GM12891 (cell line): ENCODE measurements around the gene CACNA2D1.

Experiments used
- DNase-seq: peaks from one replicate; pipeline ENCODE4 v3.0.0; 2011; ENCODE audit warnings: low spot score; ENCODE audit not compliant: insufficient read length
- FAIRE-seq: peaks from 2 replicates; lab custom pipeline; 2011; peaks lifted over from hg19 to GRCh38; lab: Jason Lieb, UNC
- PAX5 ChIP-seq: IDR thresholded peaks from 2 replicates; pipeline ENCODE4 v1.6.1; 2011; ENCODE audit warnings: low read length, moderate library complexity, mild to moderate bottlenecking; ENCODE audit not compliant: insufficient read depth, severe bottlenecking
- POLR2A ChIP-seq: IDR thresholded peaks from 2 replicates; pipeline ENCODE4 v1.6.1; 2011; ENCODE audit warnings: low read depth, low read length, control low read depth
- POLR2AphosphoS5 ChIP-seq: IDR thresholded peaks from 2 replicates; pipeline ENCODE4 v1.6.1; 2011; ENCODE audit warnings: low read depth, low read length, control low read depth
- POU2F2 ChIP-seq: IDR thresholded peaks from 2 replicates; pipeline ENCODE4 v1.6.1; 2011; ENCODE audit warnings: low read depth, mild to moderate bottlenecking, control low read depth, low read length, moderate library complexity
- SPI1 ChIP-seq: IDR thresholded peaks from 2 replicates; pipeline ENCODE4 v1.6.1; 2011; ENCODE audit warnings: low read depth, low read length, control low read depth
- TAF1 ChIP-seq: IDR thresholded peaks from 2 replicates; pipeline ENCODE4 v1.6.1; 2011; ENCODE audit warnings: low read depth, low read length, control low read depth

The CACNA2D1 gene

GRCh38 chr7:81983406-81983805 is 460.2 kb downstream of the CACNA2D1 start:
- FAIRE-seq (no peak), DNase-seq (no peak)
- no peak for TF ChIP-seq POLR2AphosphoS5
- TF ChIP-seq POU2F2 = no peak
- no peak for TF ChIP-seq POLR2A
- TF ChIP-seq SPI1 = no peak
- TF ChIP-seq TAF1 = no peak
- no peak for TF ChIP-seq PAX5

GRCh38 chr7:81973117-81973516 is 470.5 kb downstream of the CACNA2D1 start:
- no peak for FAIRE-seq
- DNase-seq = no peak
- TF ChIP-seq POLR2AphosphoS5 (no peak), POU2F2 (no peak), PAX5 (no peak), SPI1 (no peak), TAF1 (no peak), POLR2A (no peak)

GRCh38 chr7:81960026-81960425 is 483.6 kb downstream of the CACNA2D1 start:
- DNase-seq (no peak), FAIRE-seq (no peak)
- TF ChIP-seq POLR2AphosphoS5 (no peak), PAX5 (no peak), SPI1 (no peak), POLR2A (no peak), POU2F2 (no peak), TAF1 (no peak)

- no peak for DNase-seq
- FAIRE-seq = no peak
- TF ChIP-seq PAX5 (no peak), TAF1 (no peak), POU2F2 (no peak), POLR2AphosphoS5 (no peak), POLR2A (no peak), SPI1 (no peak)
Observed at GRCh38 chr7:81957517-81957916, 486.1 kb downstream of the CACNA2D1 start.

- DNase-seq (no peak), FAIRE-seq (no peak)
- TF ChIP-seq POU2F2 = no peak
- TF ChIP-seq TAF1 = no peak
- no peak for TF ChIP-seq PAX5
- no peak for TF ChIP-seq POLR2A
- TF ChIP-seq SPI1 = no peak
- TF ChIP-seq POLR2AphosphoS5 = no peak
Observed at GRCh38 chr7:81956520-81956919, 487.1 kb downstream of the CACNA2D1 start.

- DNase-seq (no peak), FAIRE-seq (no peak)
- no peak for TF ChIP-seq POLR2A
Observed at GRCh38 chr7:81949306-81949705, 494.3 kb downstream of the CACNA2D1 start.

GRCh38 chr7:81944058-81944457 is 499.5 kb downstream of the CACNA2D1 start:
- no peak for TF ChIP-seq TAF1
- TF ChIP-seq POLR2AphosphoS5 = no peak
- TF ChIP-seq PAX5 = no peak
- no peak for TF ChIP-seq POLR2A
- TF ChIP-seq POU2F2 = no peak
- TF ChIP-seq SPI1 = no peak
- DNase-seq (no peak), FAIRE-seq (no peak)

- TF ChIP-seq POLR2A = no peak
- TF ChIP-seq POU2F2 = no peak
- TF ChIP-seq PAX5 = no peak
- no peak for TF ChIP-seq POLR2AphosphoS5
- no peak for TF ChIP-seq SPI1
- TF ChIP-seq TAF1 = no peak
- FAIRE-seq (no peak), DNase-seq (no peak)
Observed at GRCh38 chr7:81937091-81937490, 506.5 kb downstream of the CACNA2D1 start.

- DNase-seq (no peak), FAIRE-seq (no peak)
- TF ChIP-seq POU2F2 (no peak), SPI1 (no peak), PAX5 (no peak), POLR2AphosphoS5 (no peak), POLR2A (no peak), TAF1 (no peak)
Observed at GRCh38 chr7:81934596-81935301, 508.8 kb downstream of the CACNA2D1 start.

- FAIRE-seq (no peak), DNase-seq (no peak)
- TF ChIP-seq SPI1 (no peak), POU2F2 (no peak), POLR2AphosphoS5 (no peak), TAF1 (no peak), POLR2A (no peak), PAX5 (no peak)
Observed at GRCh38 chr7:81932936-81933335, 510.6 kb downstream of the CACNA2D1 start.

- FAIRE-seq = no peak
- TF ChIP-seq PAX5 = no peak
- no peak for TF ChIP-seq POLR2A
- DNase-seq = no peak
Observed at GRCh38 chr7:81929386-81929785, 514.2 kb downstream of the CACNA2D1 start.
